GM23338 (cell line): ENCODE measurements around the gene SRPX2.

ENCODE experiments used
- EZH2phosphoT487 ChIP-seq: fragments of 200-600 bp; sonication (generic); IDR thresholded peaks from one replicate; pipeline ENCODE4 v1.8.1; 2018; ENCODE audit warnings: antibody characterized with exemption; ENCODE audit not compliant: unreplicated experiment
- TF ChIP-seq, protein P1 (sequence below), 2 experiments: fragments of 200-600 bp in 1 of 2; sonication (generic) in 1 of 2; conservative IDR thresholded peaks; 2 replicates each; pipeline versions ENCODE4 v1.5.1 to v1.6.1; 2016 to 2017; ENCODE audit warnings: antibody characterized with exemption in 2 of 2, low read depth in 2 of 2, mild to moderate bottlenecking in 2 of 2, moderate library complexity in 1 of 2

DNA sequence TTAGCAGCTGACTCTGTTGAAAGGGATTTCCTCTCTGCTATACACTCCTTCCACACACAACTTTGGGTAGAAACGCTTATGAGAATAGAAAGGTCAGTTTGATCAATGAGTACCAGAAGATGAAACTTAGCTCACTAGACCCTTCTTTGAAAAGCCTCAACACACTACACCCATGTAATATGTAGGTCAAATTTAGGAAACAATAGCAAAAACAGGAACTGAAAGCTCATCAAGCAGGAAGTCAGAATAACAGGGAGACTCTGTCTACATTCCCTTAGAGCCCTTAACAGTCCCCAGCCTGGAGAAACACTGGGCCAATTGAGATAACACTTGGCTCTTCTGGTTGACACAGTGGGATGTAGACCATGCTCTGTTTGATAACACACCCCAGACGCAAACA lies 30.7 kb downstream of the SRPX2 start:
- TF ChIP-seq, protein P1, sequence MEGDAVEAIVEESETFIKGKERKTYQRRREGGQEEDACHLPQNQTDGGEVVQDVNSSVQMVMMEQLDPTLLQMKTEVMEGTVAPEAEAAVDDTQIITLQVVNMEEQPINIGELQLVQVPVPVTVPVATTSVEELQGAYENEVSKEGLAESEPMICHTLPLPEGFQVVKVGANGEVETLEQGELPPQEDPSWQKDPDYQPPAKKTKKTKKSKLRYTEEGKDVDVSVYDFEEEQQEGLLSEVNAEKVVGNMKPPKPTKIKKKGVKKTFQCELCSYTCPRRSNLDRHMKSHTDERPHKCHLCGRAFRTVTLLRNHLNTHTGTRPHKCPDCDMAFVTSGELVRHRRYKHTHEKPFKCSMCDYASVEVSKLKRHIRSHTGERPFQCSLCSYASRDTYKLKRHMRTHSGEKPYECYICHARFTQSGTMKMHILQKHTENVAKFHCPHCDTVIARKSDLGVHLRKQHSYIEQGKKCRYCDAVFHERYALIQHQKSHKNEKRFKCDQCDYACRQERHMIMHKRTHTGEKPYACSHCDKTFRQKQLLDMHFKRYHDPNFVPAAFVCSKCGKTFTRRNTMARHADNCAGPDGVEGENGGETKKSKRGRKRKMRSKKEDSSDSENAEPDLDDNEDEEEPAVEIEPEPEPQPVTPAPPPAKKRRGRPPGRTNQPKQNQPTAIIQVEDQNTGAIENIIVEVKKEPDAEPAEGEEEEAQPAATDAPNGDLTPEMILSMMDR (conservative IDR thresholded peaks at IDR 0.05; ENCODE audit: low read depth in 2 of 2) = no peak
- TF ChIP-seq EZH2phosphoT487 = no peak
